GM12878 (cell line): Measurements from ENCODE around the gene SPATA32. TPM values are rescaled to one million over a fixed set of nuclear protein-coding genes. Genes with fewer than 3 reads are reported as not detected.
A peak's percentile ranks its signal among the peaks of the same experiment; 100 is the strongest.

ENCODE experiments used
- ATAC-seq: fragments of 200-7000 bp; cut with Tn5 transposase; 3 replicates; pipeline ENCODE4 v1.9.1; 2020; ENCODE audit warnings: mild to moderate bottlenecking, moderate library complexity
- BruUV-seq: library from RNA; stranded (reverse); fragments of 400-500 nt; replicated peaks from 2 replicates; lab custom pipeline; 2021; lab: Mats Ljungman, UMichigan
- CTCF ChIA-PET: fragments of 300-600 bp; sonication (Branson Sonifier 250); formaldehyde crosslinking; extraction: SDS; loops from one replicate; lab custom pipeline; 2021; ENCODE audit warnings: inconsistent platforms; lab: Yijun Ruan, JAX
- POLR2A ChIA-PET: fragments of 350-600 bp; formaldehyde crosslinking; extraction: SDS; loops from one replicate; lab custom pipeline; 2021; ENCODE audit warnings: inconsistent platforms; lab: Charles Lee
- RAD21 ChIA-PET: fragments of 300-600 bp; sonication (Branson Sonifier 250); formaldehyde crosslinking; loops from one replicate; lab custom pipeline; 2023; ENCODE audit warnings: antibody characterized with exemption; ENCODE audit not compliant: unreplicated experiment; lab: Charles Lee
- SMC1A ChIA-PET: fragments of 300-600 bp; sonication (Branson Sonifier 250); formaldehyde crosslinking; loops from one replicate; lab custom pipeline; 2023; ENCODE audit not compliant: unreplicated experiment, uncharacterized antibody; lab: Charles Lee
- DNase-seq: peaks from one replicate; pipeline ENCODE4 v3.0.0-alpha.2; 2011; ENCODE audit warnings: low read depth, low spot score
- FAIRE-seq: peaks from 3 replicates; lab custom pipeline; 2011; peaks lifted over from hg19 to GRCh38; lab: Jason Lieb, UNC
- H2AFZ ChIP-seq: 2 replicates; pipeline ENCODE4 v1.6.0; 2011; ENCODE audit warnings: low read depth, low read length, control low read depth; ENCODE audit not compliant: control insufficient read depth
- H3K27ac ChIP-seq: 2 replicates; pipeline ENCODE4 v1.5.1; 2011; ENCODE audit warnings: control low read depth; ENCODE audit not compliant: control insufficient read depth, insufficient read depth
- H3K27me3 ChIP-seq, 2 experiments: replicated peaks in 1 of 2; 2 replicates each; pipeline versions ENCODE4 v1.6.0 to v1.6.1; 2011; ENCODE audit warnings: low read length in 1 of 2; ENCODE audit not compliant: control insufficient read depth in 2 of 2, insufficient read depth in 2 of 2
- H3K36me3 ChIP-seq, 2 experiments: 2 replicates each; pipeline ENCODE4 v1.5.1; 2011; ENCODE audit warnings: low read length in 1 of 2; ENCODE audit not compliant: control insufficient read depth in 2 of 2, insufficient read depth in 2 of 2
- H3K4me1 ChIP-seq: 2 replicates; pipeline ENCODE4 v1.6.1; 2011; ENCODE audit warnings: mild to moderate bottlenecking, low read length, moderate library complexity, mixed read lengths; ENCODE audit not compliant: control insufficient read depth, insufficient read depth
- H3K4me2 ChIP-seq: 2 replicates; pipeline ENCODE4 v1.6.0; 2011; ENCODE audit warnings: control low read depth; ENCODE audit not compliant: control insufficient read depth, insufficient read depth
- H3K4me3 ChIP-seq: fragments of 200-600 bp; sonication (generic); 2 replicates; pipeline ENCODE4 v1.5.1; 2016
- H3K79me2 ChIP-seq: 2 replicates; pipeline ENCODE4 v1.6.0; 2011; ENCODE audit warnings: low read length; ENCODE audit not compliant: control insufficient read depth, insufficient read depth
- H3K9ac ChIP-seq: 2 replicates; pipeline ENCODE4 v1.8.0; 2011; ENCODE audit warnings: low read length, control low read depth, mixed read lengths; ENCODE audit not compliant: control insufficient read depth, insufficient read depth
- H3K9me3 ChIP-seq: replicated peaks from 3 replicates; pipeline ENCODE4 v1.5.1; 2011; ENCODE audit warnings: mild to moderate bottlenecking, low read length; ENCODE audit not compliant: control insufficient read depth, insufficient read depth
- H4K20me1 ChIP-seq: 2 replicates; pipeline ENCODE4 v1.6.0; 2011; ENCODE audit not compliant: control insufficient read depth, insufficient read depth
- STAT3 ChIP-seq: IDR thresholded peaks from 2 replicates; pipeline ENCODE4 v1.6.1; 2011; ENCODE audit warnings: low read depth, low read length, improper control_type of control experiment
- WGBS: methylation state at CpG from one replicate; pipeline ENCODE4 v1.1.6; 2016; ENCODE audit warnings: low lambda C conversion rate; ENCODE audit not compliant: insufficient replicate concordance, insufficient coverage; ENCODE audit errors: missing lambda C conversion rate; 5-methylcytosine and 5-hydroxymethylcytosine counted together
- in situ Hi-C: fragments of 300-500 bp; cut with MboI; formaldehyde crosslinking; loops from 9 replicates; pipeline ENCODE4 v1.14.3; 2018; ENCODE audit warnings: mixed read lengths
- intact Hi-C: fragments of 100-400 bp; cut with micrococcal nuclease; formaldehyde crosslinking; loops from one replicate; pipeline ENCODE4 v1.14.2; 2022; ENCODE audit not compliant: unreplicated experiment
- polyA plus RNA-seq, 11 experiments: library from polyadenylated mRNA; depleted of rRNA in 4 of 11; unstranded in 6 of 11; stranded (reverse) in 5 of 11; fragments of >200 nt; fragmentation: Nextera tagmentation in 4 of 11; fragmentation: Illumina TruSeq in 1 of 11; extraction: Ambion mirVana in 4 of 11; extraction: Trizol in 1 of 11; gene quantifications; 1 replicate in 1 of 11; 2 replicates in 10 of 11; pipeline versions ENCODE4 v1.2.1 to v1.2.3, GENCODE V29; 2011 to 2016; ENCODE audit warnings: inconsistent platforms in 2 of 11, missing spikeins in 2 of 11, low read depth in 1 of 11
- total RNA-seq, 4 experiments: library from RNA; depleted of rRNA in 3 of 4; stranded (reverse); fragments of >200 nt in 3 of 4; fragmentation: Illumina TruSeq in 1 of 4; extraction: Trizol in 1 of 4; gene quantifications; 2 replicates each; pipeline versions ENCODE4 v1.2.1 to v1.2.3, GENCODE V29; 2013 to 2021
- TF ChIP-seq, protein P1 (sequence below), 3 experiments: IDR thresholded peaks in 2 of 3; conservative IDR thresholded peaks in 1 of 3; 2 replicates each; pipeline ENCODE4 v1.5.1; 2011; ENCODE audit warnings: low read depth in 3 of 3, low read length in 3 of 3, mild to moderate bottlenecking in 3 of 3, control low read depth in 2 of 3, moderate library complexity in 2 of 3, inconsistent platforms in 1 of 3, mixed read lengths in 1 of 3; ENCODE audit not compliant: control insufficient read depth in 2 of 3, insufficient read depth in 1 of 3; ENCODE audit errors: extremely low read depth in 1 of 3

The SPATA32 gene
- total and polyA plus RNA-seq, 10 of the 15 experiments (the other 5 are each of a cell fraction or from before 2014, with no cell fraction given), result 0.03 to 0.35 (median 0.11) TPM; not detected in 3

GRCh38 chr17:45256114-45256966, 5.6 kb downstream of the SPATA32 start:
- POLR2A ChIA-PET, result interaction anchor here (0.5 kb wide), 1 partner anchor 1070 kb away, joined by 5 read pairs; no protein-coding TSS in a partner anchor
- ATAC-seq, result peak; percentile 45

More at GRCh38 chr17:45256114-45256966, 5.6 kb downstream of the SPATA32 start:
- Histone ChIP-seq H2AFZ (no peak overlapping the region), H4K20me1 (no peaks in the 10 kb centered on the region), H3K9me3 (no peaks in the 10 kb centered on the region), H3K36me3 (no peaks in the 10 kb centered on the region), H3K27ac (no peak overlapping the region), H3K4me2 (no peak overlapping the region), H3K27me3 (no peaks in the 10 kb centered on the region), H3K4me1 (peaks cover 5% of the 10 kb centered on the region; the same call in 1 of the 2 replicates), H3K4me3 (no peak overlapping the region), H3K79me2 (no peaks in the 10 kb centered on the region), H3K9ac (no peak overlapping the region)
- CTCF ChIA-PET, result interaction anchor here (1.1 to 1.7 kb wide), 5 partner anchors 10 to 121 kb away, joined by 3 to 5 read pairs (median 4); partner anchors contain the start of genes ACBD4 and FMNL1
- no TSS peak for BruUV-seq
- TF ChIP-seq STAT3, result no peak
- TF ChIP-seq, protein P1, sequence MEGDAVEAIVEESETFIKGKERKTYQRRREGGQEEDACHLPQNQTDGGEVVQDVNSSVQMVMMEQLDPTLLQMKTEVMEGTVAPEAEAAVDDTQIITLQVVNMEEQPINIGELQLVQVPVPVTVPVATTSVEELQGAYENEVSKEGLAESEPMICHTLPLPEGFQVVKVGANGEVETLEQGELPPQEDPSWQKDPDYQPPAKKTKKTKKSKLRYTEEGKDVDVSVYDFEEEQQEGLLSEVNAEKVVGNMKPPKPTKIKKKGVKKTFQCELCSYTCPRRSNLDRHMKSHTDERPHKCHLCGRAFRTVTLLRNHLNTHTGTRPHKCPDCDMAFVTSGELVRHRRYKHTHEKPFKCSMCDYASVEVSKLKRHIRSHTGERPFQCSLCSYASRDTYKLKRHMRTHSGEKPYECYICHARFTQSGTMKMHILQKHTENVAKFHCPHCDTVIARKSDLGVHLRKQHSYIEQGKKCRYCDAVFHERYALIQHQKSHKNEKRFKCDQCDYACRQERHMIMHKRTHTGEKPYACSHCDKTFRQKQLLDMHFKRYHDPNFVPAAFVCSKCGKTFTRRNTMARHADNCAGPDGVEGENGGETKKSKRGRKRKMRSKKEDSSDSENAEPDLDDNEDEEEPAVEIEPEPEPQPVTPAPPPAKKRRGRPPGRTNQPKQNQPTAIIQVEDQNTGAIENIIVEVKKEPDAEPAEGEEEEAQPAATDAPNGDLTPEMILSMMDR (IDR thresholded peaks at IDR 0.05 in 2 of 3, conservative IDR thresholded peaks at IDR 0.05 in 1 of 3; ENCODE audit: control insufficient read depth in 2 of 3, extremely low read depth in 1 of 3, insufficient read depth in 1 of 3, low read depth in 3 of 3, low read length in 3 of 3), result peak in 1 of 3 experiments; percentile 19; a peak in 1 of 6 replicates
- RAD21 ChIA-PET, result interaction anchor here (0.8 to 1.8 kb wide), 2 partner anchors 30 to 37 kb away, joined by 3 to 4 read pairs; no protein-coding TSS in a partner anchor
- SMC1A ChIA-PET, result interaction anchor here (1.3 to 1.4 kb wide), 2 partner anchors 21 kb away, joined by 4 to 5 read pairs; no protein-coding TSS in a partner anchor
- no peak for DNase-seq
- intact Hi-C loops (no loop called here), in situ Hi-C loops (loop anchor here (25.0 kb wide), 1 partner anchor 356 kb away; no protein-coding TSS in a partner anchor)
- FAIRE-seq, result no peak
- WGBS, result 53% methylated on average over 14 of the region's 14 CpGs
